Heart left ventricle (tissue), 16 donors: Measurements from ENCODE around the gene TOMM6. TPM values are rescaled to one million over a fixed set of nuclear protein-coding genes. Genes with fewer than 3 reads are reported as not detected.

Experiments used
- ATAC-seq, 4 donors: fragments of 200-7000 bp; cut with Tn5 transposase; one replicate each; pipeline ENCODE4 v1.9.1; 2020 to 2022; ENCODE audit warnings: moderate library complexity in 4 of 4, mild to moderate bottlenecking in 3 of 4, moderate number of reproducible peaks in 1 of 4
- DNase-seq, 5 donors: peaks; one replicate each; pipeline ENCODE4 v3.0.0-alpha.2; 2020
- H3K27ac ChIP-seq, 12 donors: fragments of 200-600 bp; sonication (generic) in 4 of 12; one replicate each; pipeline versions ENCODE4 v1.5.0 to v1.8.0; 2016 to 2022; ENCODE audit warnings: mild to moderate bottlenecking in 2 of 12
- H3K27me3 ChIP-seq, 9 donors: fragments of 200-600 bp; sonication (generic) in 2 of 9; one replicate each; pipeline versions ENCODE4 v1.5.1 to v1.8.0; 2016 to 2022; ENCODE audit warnings: mild to moderate bottlenecking in 3 of 9
- H3K36me3 ChIP-seq, 9 donors: fragments of 200-600 bp; sonication (generic) in 2 of 9; one replicate each; pipeline versions ENCODE4 v1.5.0 to v1.8.0; 2018 to 2022; ENCODE audit warnings: mild to moderate bottlenecking in 2 of 9
- H3K4me1 ChIP-seq, 12 donors: fragments of 200-600 bp; sonication (generic) in 4 of 12; one replicate each; pipeline versions ENCODE4 v1.5.0 to v1.8.0; 2016 to 2022; ENCODE audit warnings: mild to moderate bottlenecking in 3 of 12
- H3K4me3 ChIP-seq, 12 donors: fragments of 200-600 bp; sonication (generic) in 4 of 12; one replicate each; pipeline versions ENCODE4 v1.5.0 to v1.8.0; 2017 to 2022; ENCODE audit warnings: mild to moderate bottlenecking in 9 of 12, moderate library complexity in 4 of 12
- H3K9me3 ChIP-seq, 12 donors: fragments of 200-600 bp; sonication (generic) in 4 of 12; one replicate each; pipeline versions ENCODE4 v1.5.0 to v1.8.0; 2016 to 2022; ENCODE audit warnings: mild to moderate bottlenecking in 1 of 12
- CTCF ChIP-seq, 12 donors: fragments of 200-600 bp; sonication (generic) in 4 of 12; IDR thresholded peaks; one replicate each; pipeline versions ENCODE4 v1.5.0 to v1.8.0; 2018 to 2022; ENCODE audit warnings: antibody characterized with exemption in 12 of 12, mild to moderate bottlenecking in 5 of 12
- POLR2A ChIP-seq, 2 donors: fragments of 450-650 bp; IDR thresholded peaks; one replicate each; pipeline ENCODE4 v1.6.1; 2017; ENCODE audit warnings: antibody characterized with exemption in 2 of 2, mild to moderate bottlenecking in 2 of 2, moderate library complexity in 2 of 2
- WGBS, 4 donors: extraction: QIAGEN DNeasy Blood & Tissue Kit in 2 of 4; methylation state at CpG; one replicate each; pipeline versions ENCODE4 v1.1.5 to v1.1.7; 2013 to 2018; 5-methylcytosine and 5-hydroxymethylcytosine counted together
- intact Hi-C, 10 donors: fragments of 100-400 bp; cut with DNase I; formaldehyde crosslinking; loops; one replicate each; pipeline versions ENCODE4 v1.11.1 to v1.14.2; 2022
- polyA plus RNA-seq, 2 donors: library from polyadenylated mRNA; stranded (reverse); fragments of 200-250 nt; gene quantifications; one replicate each; pipeline ENCODE4 v1.2.3, GENCODE V29; 2013
- total RNA-seq, 9 donors: library from RNA; depleted of rRNA in 2 of 9; stranded (reverse); fragments of >200 nt in 2 of 9; fragmentation: NEBNext Ultra II Directional in 3 of 9; extraction: Animal tissue kit (Norgen Biotek cat#: 25700) in 3 of 9; gene quantifications; one replicate each; pipeline versions ENCODE4 v1.1.0 to v1.2.4, GENCODE V29; 2016 to 2023
- donor health status: ischemic (EF 13 %, LVEDD 7.1; RV severe dilation, severe dysfunction).
- donor health status: healthy with polysubstance abuse.
- donor health status: DM: no; HTN: yes; CAD: no.
- donor health status: DM: no; HTN: no; CAD: no.
- donor health status: ischemic (EF 25% LVEDD 6.9; RV normal size, moderate dysfunction).
- donor health status: ischemic (EF 25% LVEDD 5.7; RV mildly dilated, moderate dysfunction).
- donor health status: healthy.
- donor health status: DM: yes; HTN: yes; CAD: no.
- donor health status: ischemic (EF 35%, LVEDD 5.7; RV mildly dilated, moderate dysfunction).
- donor health status: nonischemic (EF 11% LVEDD 7.7; RV severe dilation, severe dysfunction).
- donor health status: DM: yes; HTN: yes; CAD: no.
- donor health status: PGD.
- donor health status: ischemic (EF 29% LVEDD 5.4; RV normal size, mild dysfunction).
- donor health status: nonischemic (EF 23%, LVEDD 6.1; RV moderate dilation, normal function).

Gene TOMM6
- total and polyA plus RNA-seq, 11 donors, result 158 to 277 (median 182) TPM

- intact Hi-C loops, result loop anchor here in 6 of 10 donors (5.0 to 10.0 kb wide), 9 partner anchors 64 to 782 kb away; partner anchors contain the start of genes CCND3 (in 2 of the 6), MRPS10 (in 2 of the 6), UBR2 (in 1 of the 6) and USP49 (in 1 of the 6)
Measured at GRCh38 chr6:41783106-41783780, 4.3 kb upstream of the TOMM6 start.

GRCh38 chr6:41784581-41785171, 2.8 kb upstream of the TOMM6 start:
- DNase-seq (no peak), ATAC-seq (no peak)
- TF ChIP-seq POLR2A (IDR thresholded peaks at IDR 0.05) (no peak), CTCF (IDR thresholded peaks at IDR 0.05) (no peak)
- H3K9me3 ChIP-seq, result no peaks in the 10 kb centered on the region
- H3K4me1 ChIP-seq, result peaks cover 14 to 65% (median 41%) of the 10 kb centered on the region in 12 donors
- intact Hi-C loops, result loop anchor here in 9 of 10 donors (5.0 to 10.0 kb wide), 12 partner anchors 63 to 780 kb away; partner anchors contain the start of genes BYSL (in 3 of the 9), CCND3 (in 3 of the 9), MED20 (in 3 of the 9) and MRPS10 (in 3 of the 9)
- H3K27ac ChIP-seq, result peak overlapping the region in 3 of 12 donors; percentile 15 to 98 (median 88)
- H3K27me3 ChIP-seq, result no peaks in the 10 kb centered on the region
- no peak overlapping the region for H3K4me3 ChIP-seq
- peaks cover 0 to 19% (median 11%) of the 10 kb centered on the region in 9 donors for H3K36me3 ChIP-seq
- WGBS, 4 donors, result 67 to 76% (median 68%) methylated on average over 5 of the region's 5 CpGs

More at GRCh38 chr6:41783106-41783780, 4.3 kb upstream of the TOMM6 start:
- TF ChIP-seq POLR2A (IDR thresholded peaks at IDR 0.05), result no peak
- no peak for TF ChIP-seq CTCF (IDR thresholded peaks at IDR 0.05)
- DNase-seq (no peak), ATAC-seq (no peak)
- H3K4me1 ChIP-seq, result peaks cover 10 to 65% (median 39%) of the 10 kb centered on the region in 12 donors
- 72 to 82% (median 75%) methylated on average over 6 of the region's 6 CpGs for WGBS, 4 donors
- no peak overlapping the region for H3K27ac ChIP-seq
- peaks cover 0 to 10% (median 0%) of the 10 kb centered on the region in 9 donors for H3K36me3 ChIP-seq
- H3K4me3 ChIP-seq, result no peak overlapping the region
- H3K27me3 ChIP-seq, result no peaks in the 10 kb centered on the region
- H3K9me3 ChIP-seq, result no peaks in the 10 kb centered on the region

GRCh38 chr6:41785254-41785653, 2.2 kb upstream of the TOMM6 start:
- Histone ChIP-seq H3K27me3 (no peaks in the 10 kb centered on the region), H3K36me3 (peaks cover 0 to 25% (median 17%) of the 10 kb centered on the region in 9 donors), H3K4me3 (peak overlapping the region in 1 of 12 donors; percentile 99), H3K9me3 (no peaks in the 10 kb centered on the region), H3K4me1 (peaks cover 14 to 65% (median 43%) of the 10 kb centered on the region in 12 donors), H3K27ac (peak overlapping the region in 8 of 12 donors; percentile 43 to 98 (median 94))
- ATAC-seq (peak in 3 of 4 donors; percentile 2 to 10 (median 5)), DNase-seq (peak in 3 of 5 donors; percentile 50 to 74 (median 69))
- intact Hi-C loops, result loop anchor here in 8 of 10 donors (5.0 to 10.0 kb wide), 11 partner anchors 80 to 780 kb away; partner anchors contain the start of genes BYSL (in 3 of the 8), MED20 (in 3 of the 8), MRPS10 (in 2 of the 8) and USP49 (in 2 of the 8)
- TF ChIP-seq CTCF (IDR thresholded peaks at IDR 0.05) (no peak), POLR2A (IDR thresholded peaks at IDR 0.05) (no peak)
- 52 to 71% (median 58%) methylated on average over 6 to 11 of the region's 11 CpGs for WGBS, 4 donors
